ENCODE data around the gene SF3B6.
"Not testable (repeated sequence)": the region's sequence is repeated elsewhere in the genome, so short reads cannot be mapped to it uniquely, and the experiment has no call there.

SF3B6 gene

GRCh38 chr2:24101992-24102391, 25.9 kb upstream of the SF3B6 start:
- Mint-ChIP-seq H3K36me3 (ENCODE audit: low read depth) (peaks cover 57% of the 10 kb centered on the region), H3K27me3 (ENCODE audit: low read depth) (no peaks in the 10 kb centered on the region), H3K4me1 (no peaks in the 10 kb centered on the region), H3K9me3 (peaks cover 47% of the 10 kb centered on the region), H3K4me3 (no peak overlapping the region), H3K27ac (no peak overlapping the region)
- no peak for TF ChIP-seq CTCF (IDR thresholded peaks at IDR 0.05; ENCODE audit: unreplicated experiment in 3 of 3)

GRCh38 chr2:24100732-24101131, 24.6 kb upstream of the SF3B6 start:
- not testable (repeated sequence) for H3K4me1 Mint-ChIP-seq; H3K27me3 Mint-ChIP-seq (ENCODE audit: low read depth); H3K4me3 Mint-ChIP-seq; H3K27ac Mint-ChIP-seq
- Mint-ChIP-seq H3K9me3 (peaks cover 42% of the 10 kb centered on the region), H3K36me3 (ENCODE audit: low read depth) (peaks cover 64% of the 10 kb centered on the region)

GRCh38 chr2:24095171-24095677, 19.1 kb upstream of the SF3B6 start:
- not testable (repeated sequence) for H3K4me3 Mint-ChIP-seq; H3K27ac Mint-ChIP-seq; H3K4me1 Mint-ChIP-seq; H3K27me3 Mint-ChIP-seq (ENCODE audit: low read depth)
- Mint-ChIP-seq H3K36me3 (ENCODE audit: low read depth) (peaks cover 70% of the 10 kb centered on the region), H3K9me3 (peaks cover 27% of the 10 kb centered on the region)

DNA sequence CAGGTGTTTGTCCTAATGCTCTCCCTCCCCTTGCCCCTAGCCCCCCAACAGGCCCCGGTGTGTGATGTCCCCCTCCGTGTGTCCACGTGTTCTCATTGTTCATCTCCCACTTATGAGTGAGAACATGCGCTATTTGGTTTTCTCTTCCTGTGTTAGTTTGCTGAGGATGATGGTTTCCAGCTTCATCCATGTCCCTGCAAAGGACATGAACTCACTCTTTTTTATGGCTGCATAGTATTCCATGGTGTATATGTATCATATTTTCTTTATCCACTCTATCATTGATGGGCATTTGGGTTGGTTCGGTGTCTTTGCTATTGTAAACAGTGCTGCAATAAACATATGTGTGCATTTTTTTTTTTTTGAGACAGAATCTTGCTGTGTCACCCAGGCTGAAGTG, 17.1 kb upstream of the SF3B6 start:
- peaks cover 14% of the 10 kb centered on the region for H3K9me3 Mint-ChIP-seq
- H3K4me1 Mint-ChIP-seq; H3K27ac Mint-ChIP-seq; H3K27me3 Mint-ChIP-seq (ENCODE audit: low read depth); H3K4me3 Mint-ChIP-seq: not testable (repeated sequence)
- H3K36me3 Mint-ChIP-seq (ENCODE audit: low read depth) = peaks cover 64% of the 10 kb centered on the region

DNA sequence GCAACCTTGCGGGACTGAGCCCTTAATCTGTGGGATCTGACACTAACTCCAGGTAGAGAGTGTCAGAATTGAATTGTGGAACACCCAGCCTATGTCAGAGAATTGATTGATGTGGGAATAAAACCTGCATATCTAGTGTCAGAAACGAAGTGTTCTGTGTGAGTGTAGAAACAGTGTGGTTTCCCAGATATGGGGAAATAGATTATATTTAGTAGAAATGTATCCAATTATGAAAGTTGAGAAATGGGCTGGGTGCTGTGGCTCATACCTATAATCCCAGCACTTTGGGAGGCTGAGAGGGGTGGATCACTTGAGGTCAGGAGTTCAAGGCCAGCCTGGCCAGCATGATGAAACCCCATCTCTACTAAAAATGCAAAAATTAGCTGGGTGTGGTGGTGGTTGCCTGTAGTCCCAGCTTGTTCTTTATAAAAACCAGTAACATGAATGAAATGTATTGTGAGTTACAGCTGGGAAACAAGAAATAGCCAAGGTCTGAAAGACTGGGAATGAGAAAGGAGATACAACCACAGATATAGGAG, 12.8 kb upstream of the SF3B6 start:
- H3K27ac Mint-ChIP-seq = no peak overlapping the region
- no peaks in the 10 kb centered on the region for H3K27me3 Mint-ChIP-seq (ENCODE audit: low read depth)
- no peak overlapping the region for H3K4me3 Mint-ChIP-seq

GRCh38 chr2:24087032-24087431, 10.9 kb upstream of the SF3B6 start:
- Mint-ChIP-seq H3K27ac (peak overlapping the region in 2 of 3 experiments; percentile 16 to 62), H3K4me3 (peak overlapping the region; percentile 21 to 65 (median 31)), H3K9me3 (no peaks in the 10 kb centered on the region), H3K36me3 (ENCODE audit: low read depth) (peaks cover 25% of the 10 kb centered on the region), H3K27me3 (ENCODE audit: low read depth) (no peaks in the 10 kb centered on the region), H3K4me1 (peaks cover 22% of the 10 kb centered on the region)
- no peak for TF ChIP-seq CTCF (IDR thresholded peaks at IDR 0.05; ENCODE audit: unreplicated experiment in 3 of 3)

More for the DNA sequence above, 12.8 kb upstream of the SF3B6 start:
- TF ChIP-seq CTCF (IDR thresholded peaks at IDR 0.05; ENCODE audit: unreplicated experiment in 3 of 3) = no peak
- Mint-ChIP-seq H3K9me3 (no peaks in the 10 kb centered on the region), H3K36me3 (ENCODE audit: low read depth) (peaks cover 24% of the 10 kb centered on the region), H3K4me1 (peaks cover 8% of the 10 kb centered on the region)

GRCh38 chr2:24086241-24086640, 10.1 kb upstream of the SF3B6 start:
- Mint-ChIP-seq H3K27me3 (ENCODE audit: low read depth) (no peaks in the 10 kb centered on the region), H3K9me3 (no peaks in the 10 kb centered on the region), H3K36me3 (ENCODE audit: low read depth) (peaks cover 26% of the 10 kb centered on the region), H3K4me3 (peak overlapping the region; percentile 54 to 74 (median 72)), H3K27ac (peak overlapping the region; percentile 16 to 84 (median 63)), H3K4me1 (peaks cover 25% of the 10 kb centered on the region)
- TF ChIP-seq CTCF (IDR thresholded peaks at IDR 0.05; ENCODE audit: unreplicated experiment in 3 of 3) = no peak

Data from nephron (organoid).